B cell (primary cell): ENCODE data around the gene MZB1. TPM values are rescaled to one million over a fixed set of nuclear protein-coding genes. Genes with fewer than 3 reads are reported as not detected.

Source experiments
- ATAC-seq: fragments of 200-7000 bp; cut with Tn5 transposase; one replicate; pipeline ENCODE4 v1.10.0; 2021; ENCODE audit warnings: low read depth, mild to moderate bottlenecking, moderate number of reproducible peaks, moderate library complexity
- CTCF ChIA-PET: fragments of 350-600 bp; sonication (Branson Sonifier 250); formaldehyde crosslinking; loops from one replicate; lab custom pipeline; 2021; ENCODE audit warnings: antibody characterized with exemption, inconsistent platforms; lab: Charles Lee
- POLR2A ChIA-PET: fragments of 350-600 bp; sonication (Branson Sonifier 250); formaldehyde crosslinking; loops from one replicate; lab custom pipeline; 2021; ENCODE audit warnings: antibody characterized with exemption; lab: Charles Lee
- DNase-seq: peaks from one replicate; pipeline ENCODE4 v3.0.0; 2013
- H2AFZ ChIP-seq: 2 replicates; pipeline ENCODE4 v1.6.1; 2012; ENCODE audit warnings: mild to moderate bottlenecking, low read depth, low read length; ENCODE audit not compliant: insufficient read depth, poor library complexity, severe bottlenecking
- H3K27ac ChIP-seq, 2 donors: 1 replicate in 1 of 2; 2 replicates in 1 of 2; pipeline ENCODE4 v1.5.1; 2012 to 2013; ENCODE audit warnings: low read length in 2 of 2, mild to moderate bottlenecking in 2 of 2, moderate library complexity in 1 of 2
- H3K27me3 ChIP-seq, 4 experiments: fragments of 200-600 bp in 1 of 4; sonication (generic) in 1 of 4; replicated peaks in 1 of 4; 1 replicate in 2 of 4; 2 replicates in 2 of 4; pipeline versions ENCODE4 v1.6.1 to v1.7.0; 2013 to 2016; ENCODE audit warnings: low read length in 3 of 4, mild to moderate bottlenecking in 2 of 4, mixed read lengths in 1 of 4, moderate library complexity in 1 of 4; ENCODE audit not compliant: insufficient read depth in 4 of 4, control insufficient read depth in 3 of 4; ENCODE audit errors: control extremely low read depth in 1 of 4
- H3K36me3 ChIP-seq, 2 experiments: replicated peaks in 1 of 2; 1 replicate in 1 of 2; 2 replicates in 1 of 2; pipeline versions ENCODE4 v1.6.1 to v1.7.1; 2013; ENCODE audit warnings: low read length in 1 of 2; ENCODE audit not compliant: insufficient read depth in 2 of 2, control insufficient read depth in 1 of 2; ENCODE audit errors: control extremely low read depth in 1 of 2, extremely low read depth in 1 of 2
- H3K4me1 ChIP-seq, 2 donors: fragments of 200-600 bp in 1 of 2; sonication (generic) in 1 of 2; 1 replicate in 1 of 2; 2 replicates in 1 of 2; pipeline versions ENCODE4 v1.5.1 to v1.6.1; 2013 to 2017; ENCODE audit warnings: low read length in 2 of 2; ENCODE audit not compliant: control insufficient read depth in 2 of 2, insufficient read depth in 2 of 2
- H3K4me2 ChIP-seq: replicated peaks from 2 replicates; pipeline ENCODE3; 2012; ENCODE audit warnings: mild to moderate bottlenecking, low read depth, low read length; ENCODE audit not compliant: poor library complexity, severe bottlenecking
- H3K4me3 ChIP-seq, 5 experiments: fragments of 200-600 bp in 1 of 5; sonication (generic) in 1 of 5; 1 replicate in 3 of 5; 2 replicates in 2 of 5; pipeline versions ENCODE4 v1.5.1 to v1.7.0; 2011 to 2016; ENCODE audit warnings: low read length in 4 of 5, mild to moderate bottlenecking in 4 of 5, low read depth in 2 of 5, control low read depth in 1 of 5, moderate library complexity in 1 of 5; ENCODE audit not compliant: insufficient read depth in 1 of 5; ENCODE audit errors: control extremely low read depth in 1 of 5, extremely low read depth in 1 of 5
- H3K79me2 ChIP-seq: fragments of 200-600 bp; sonication (generic); one replicate; pipeline ENCODE4 v1.6.0; 2016; ENCODE audit warnings: low read length; ENCODE audit not compliant: control insufficient read depth, insufficient read depth
- H3K9ac ChIP-seq: fragments of 200-600 bp; sonication (generic); 2 replicates; pipeline ENCODE4 v1.6.1; 2017; ENCODE audit warnings: mild to moderate bottlenecking, low read length, moderate library complexity
- H3K9me3 ChIP-seq, 3 donors: one replicate each; pipeline versions ENCODE4 v1.6.1 to v1.7.1; 2013; ENCODE audit warnings: low read length in 2 of 3; ENCODE audit not compliant: control insufficient read depth in 2 of 3, insufficient read depth in 1 of 3; ENCODE audit errors: control extremely low read depth in 1 of 3
- H4K20me1 ChIP-seq: 2 replicates; pipeline ENCODE4 v1.6.0; 2012; ENCODE audit warnings: mild to moderate bottlenecking, low read length; ENCODE audit not compliant: insufficient read depth, control insufficient read depth, poor library complexity, severe bottlenecking
- H3K27ac Mint-ChIP-seq: one replicate; pipeline ENCODE4 v1.8.0; 2021; ENCODE audit warnings: mixed read lengths
- H3K27me3 Mint-ChIP-seq: one replicate; pipeline ENCODE4 v1.8.0; 2021; ENCODE audit warnings: mixed read lengths
- H3K4me1 Mint-ChIP-seq: one replicate; pipeline ENCODE4 v1.8.0; 2021; ENCODE audit warnings: mixed read lengths
- H3K4me3 Mint-ChIP-seq: one replicate; pipeline ENCODE4 v1.8.0; 2021; ENCODE audit warnings: mixed read lengths
- H3K9me3 Mint-ChIP-seq: one replicate; pipeline ENCODE4 v1.8.0; 2022; ENCODE audit warnings: mixed read lengths; ENCODE audit not compliant: insufficient read depth
- CTCF ChIP-seq: fragments of 200-600 bp; IDR thresholded peaks from one replicate; pipeline ENCODE4 v1.8.0; 2022; ENCODE audit warnings: antibody characterized with exemption, mild to moderate bottlenecking
- EZH2 ChIP-seq: IDR thresholded peaks from 2 replicates; pipeline ENCODE4 v1.6.1; 2012; ENCODE audit warnings: borderline replicate concordance, low read depth, mild to moderate bottlenecking, moderate library complexity, low read length; ENCODE audit not compliant: insufficient read depth, poor library complexity, severe bottlenecking
- whole genome bisulfite sequencing: methylation state at CpG from one replicate; pipeline ENCODE4 v1.1.5; 2013; ENCODE audit warnings: missing lambda C conversion rate; ENCODE audit not compliant: insufficient coverage; 5-methylcytosine and 5-hydroxymethylcytosine counted together
- intact Hi-C: fragments of 100-400 bp; cut with micrococcal nuclease; formaldehyde crosslinking; loops from one replicate; pipeline ENCODE4 v1.10.0; 2022
- polyA plus RNA-seq: library from polyadenylated mRNA; depleted of rRNA; stranded (reverse); fragments of >200 nt; gene quantifications from 2 replicates; pipeline ENCODE4 v1.2.3, GENCODE V29; 2012
- total RNA-seq, 2 donors: library from RNA; stranded (reverse); fragments of 120-200 nt in 1 of 2; gene quantifications; 1 replicate in 1 of 2; 2 replicates in 1 of 2; pipeline versions ENCODE4 v1.2.3 to v1.2.4, GENCODE V29; 2013 to 2022

The MZB1 gene
- total and polyA plus RNA-seq, 2 donors (not counting 1 experiment from before 2014, with no cell fraction given) = 72.2 to 306 TPM

- intact Hi-C loops = no loop called here
- H3K9me3 Mint-ChIP-seq = no peaks in the 10 kb centered on the region
These were observed 27.5 kb upstream of the MZB1 start for GRCh38 chr5:139417214-139417613.

GRCh38 chr5:139416651-139417050 lies 26.9 kb upstream of the MZB1 start:
- ChIA-PET POLR2A (no interaction called here), CTCF (no interaction called here)
- no peak overlapping the region for H3K27ac ChIP-seq
- peaks cover 0 to 12% of the 10 kb centered on the region in 2 experiments for H3K36me3 ChIP-seq
- ATAC-seq (no peak), DNase-seq (no peak)
- no peak overlapping the region for H3K9ac ChIP-seq
- 100% methylated on average over 9 of the region's 9 CpGs for WGBS
- Mint-ChIP-seq H3K27ac (no peak overlapping the region), H3K4me3 (no peak overlapping the region), H3K4me1 (no peaks in the 10 kb centered on the region), H3K27me3 (no peaks in the 10 kb centered on the region), H3K9me3 (no peaks in the 10 kb centered on the region)
- H3K79me2 ChIP-seq = no peaks in the 10 kb centered on the region
- H3K4me2 ChIP-seq = no peak overlapping the region
- no peaks in the 10 kb centered on the region for H4K20me1 ChIP-seq
- TF ChIP-seq CTCF = no peak
- TF ChIP-seq EZH2 = no peak
- H3K4me3 ChIP-seq = no peak overlapping the region
- intact Hi-C loops = no loop called here
- no peaks in the 10 kb centered on the region for H3K4me1 ChIP-seq
- H3K9me3 ChIP-seq = no peaks in the 10 kb centered on the region
- no peaks in the 10 kb centered on the region for H3K27me3 ChIP-seq
- no peak overlapping the region for H2AFZ ChIP-seq

More at GRCh38 chr5:139417214-139417613, 27.5 kb upstream of the MZB1 start:
- no peak overlapping the region for H3K4me3 Mint-ChIP-seq
- no peaks in the 10 kb centered on the region for H3K27me3 Mint-ChIP-seq
- no peak for TF ChIP-seq EZH2
- no peak for TF ChIP-seq CTCF
- H3K9ac ChIP-seq = no peak overlapping the region
- no peak overlapping the region for H3K4me2 ChIP-seq
- WGBS = 36% methylated on average over 2 of the region's 4 CpGs
- H3K36me3 ChIP-seq = peaks cover 0 to 12% of the 10 kb centered on the region in 2 experiments
- H3K4me3 ChIP-seq = no peak overlapping the region
- no peaks in the 10 kb centered on the region for H3K9me3 ChIP-seq
- ATAC-seq (no peak), DNase-seq (no peak)
- H3K27ac ChIP-seq = no peak overlapping the region
- H3K4me1 ChIP-seq = no peaks in the 10 kb centered on the region
- H3K4me1 Mint-ChIP-seq = no peaks in the 10 kb centered on the region
- POLR2A ChIA-PET = no interaction called here
- no peak overlapping the region for H2AFZ ChIP-seq
- CTCF ChIA-PET = interaction anchor here (0.7 to 8.0 kb wide), 2 partner anchors 10 to 98 kb away, joined by 3 to 168 read pairs; no protein-coding TSS in a partner anchor
- no peaks in the 10 kb centered on the region for H4K20me1 ChIP-seq
- H3K27me3 ChIP-seq = no peaks in the 10 kb centered on the region
- no peaks in the 10 kb centered on the region for H3K79me2 ChIP-seq
- no peak overlapping the region for H3K27ac Mint-ChIP-seq
